DMS53 (cell line): Measurements from ENCODE around the gene TPSD1.
"Not testable (repeated sequence)": the region's sequence is repeated elsewhere in the genome, so short reads cannot be mapped to it uniquely, and the experiment has no call there.

Experiments
- DNase-seq: peaks from one replicate; lab custom pipeline; 2025; lab: John Stamatoyannopoulos, UW

TPSD1 gene

DNA sequence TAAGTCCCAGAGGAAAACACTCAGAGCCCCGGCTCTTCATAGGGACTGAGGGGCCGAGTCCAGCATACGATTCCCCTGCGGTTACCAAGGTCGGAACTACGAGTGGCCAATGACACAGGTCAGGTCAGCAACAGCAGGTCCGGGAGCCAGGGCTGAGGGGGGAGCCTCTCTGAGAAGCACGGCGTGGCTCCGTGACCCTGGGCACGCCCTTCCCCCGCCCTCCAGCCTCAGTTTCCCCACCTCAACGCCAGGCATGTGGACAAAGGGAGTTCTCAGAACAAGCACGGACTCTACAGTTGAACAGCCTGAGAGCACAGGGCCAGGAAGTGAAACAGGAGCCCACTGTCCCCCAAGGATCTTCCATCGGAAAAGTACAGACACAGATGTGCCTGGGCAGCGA lies 25.6 kb downstream of the TPSD1 start:
- DNase-seq, result no peak

DNA sequence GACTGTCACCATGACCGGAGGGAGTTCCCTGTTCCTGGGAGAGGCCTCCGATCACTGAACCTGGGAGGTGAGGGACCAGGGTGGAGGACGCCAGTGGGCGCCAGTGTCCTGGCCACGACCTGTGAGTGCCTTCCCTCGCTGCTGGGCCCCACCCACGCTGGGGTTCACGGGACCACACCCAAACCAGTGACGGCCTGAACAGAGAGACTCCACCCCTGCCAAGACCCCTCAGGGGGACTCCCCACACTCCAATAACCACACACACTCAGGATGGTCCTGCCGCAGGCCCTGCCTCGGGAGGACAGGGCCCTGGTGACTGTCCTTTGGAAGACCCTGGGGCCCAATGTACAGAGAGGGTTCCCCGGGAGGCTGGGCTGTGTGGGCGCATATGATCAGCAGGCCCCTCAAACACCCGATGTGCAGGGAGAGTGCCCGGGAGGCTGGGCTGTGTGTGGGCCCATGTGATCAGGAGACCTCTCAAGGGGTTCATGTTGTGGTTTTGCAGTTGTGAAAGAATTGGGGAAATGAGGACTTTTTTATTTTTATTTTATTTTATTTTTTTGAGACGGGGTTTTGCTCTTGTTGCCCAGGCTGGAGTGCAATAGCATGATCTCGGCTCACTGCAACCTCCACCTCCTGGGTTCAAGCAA lies 26.6 kb downstream of the TPSD1 start:
- no peak for DNase-seq

DNA sequence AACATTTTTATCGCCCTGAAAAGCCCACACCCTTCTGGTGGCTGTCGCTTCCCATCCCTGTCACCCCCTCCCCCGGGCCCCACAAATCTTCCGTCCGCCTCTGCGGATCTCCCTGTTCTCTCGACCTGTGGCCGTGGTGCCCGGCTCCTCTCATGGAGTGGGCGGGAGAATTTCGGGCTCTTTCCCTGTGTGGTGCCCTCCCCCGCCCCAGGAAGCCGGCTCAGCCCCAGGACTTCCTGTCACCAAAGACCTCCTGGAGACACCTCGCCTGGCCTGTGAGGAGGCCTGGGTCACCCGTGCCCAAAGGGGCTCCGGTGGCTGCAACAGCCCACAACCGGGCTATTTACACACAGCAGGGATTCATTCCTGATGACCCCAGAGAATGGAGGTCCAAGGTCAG lies 27.4 kb downstream of the TPSD1 start:
- no peak for DNase-seq

DNA sequence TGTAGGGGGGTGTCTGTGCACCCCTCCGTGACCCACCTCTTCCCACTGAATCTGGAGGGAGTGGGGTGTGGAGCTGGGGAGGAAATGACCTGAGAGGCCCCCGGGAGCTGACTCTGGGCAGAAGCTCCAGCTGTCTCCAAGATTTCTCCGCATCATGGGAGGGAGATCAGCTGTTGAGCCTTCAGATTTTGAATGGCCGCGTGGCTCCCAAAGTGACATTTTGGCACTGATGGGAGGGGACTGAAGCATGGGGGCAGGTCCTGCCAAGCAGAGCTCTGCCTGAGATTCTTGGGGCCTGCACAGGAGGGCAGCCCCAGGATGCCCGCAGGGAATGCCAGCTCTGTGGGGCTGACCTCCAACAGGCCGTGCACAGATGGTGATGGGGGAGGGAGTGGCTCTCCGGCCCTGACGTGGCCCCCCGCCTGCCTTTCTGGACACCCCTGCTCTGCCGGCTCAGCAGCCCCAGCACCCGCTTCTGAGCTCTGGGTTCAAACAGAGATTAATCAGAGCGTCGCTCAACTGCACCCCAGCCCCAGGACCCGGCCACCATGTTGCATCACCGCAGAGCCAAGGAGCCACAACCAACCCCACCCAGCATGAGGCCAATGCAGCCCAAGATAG lies 28.2 kb downstream of the TPSD1 start:
- DNase-seq, result no peak

DNA sequence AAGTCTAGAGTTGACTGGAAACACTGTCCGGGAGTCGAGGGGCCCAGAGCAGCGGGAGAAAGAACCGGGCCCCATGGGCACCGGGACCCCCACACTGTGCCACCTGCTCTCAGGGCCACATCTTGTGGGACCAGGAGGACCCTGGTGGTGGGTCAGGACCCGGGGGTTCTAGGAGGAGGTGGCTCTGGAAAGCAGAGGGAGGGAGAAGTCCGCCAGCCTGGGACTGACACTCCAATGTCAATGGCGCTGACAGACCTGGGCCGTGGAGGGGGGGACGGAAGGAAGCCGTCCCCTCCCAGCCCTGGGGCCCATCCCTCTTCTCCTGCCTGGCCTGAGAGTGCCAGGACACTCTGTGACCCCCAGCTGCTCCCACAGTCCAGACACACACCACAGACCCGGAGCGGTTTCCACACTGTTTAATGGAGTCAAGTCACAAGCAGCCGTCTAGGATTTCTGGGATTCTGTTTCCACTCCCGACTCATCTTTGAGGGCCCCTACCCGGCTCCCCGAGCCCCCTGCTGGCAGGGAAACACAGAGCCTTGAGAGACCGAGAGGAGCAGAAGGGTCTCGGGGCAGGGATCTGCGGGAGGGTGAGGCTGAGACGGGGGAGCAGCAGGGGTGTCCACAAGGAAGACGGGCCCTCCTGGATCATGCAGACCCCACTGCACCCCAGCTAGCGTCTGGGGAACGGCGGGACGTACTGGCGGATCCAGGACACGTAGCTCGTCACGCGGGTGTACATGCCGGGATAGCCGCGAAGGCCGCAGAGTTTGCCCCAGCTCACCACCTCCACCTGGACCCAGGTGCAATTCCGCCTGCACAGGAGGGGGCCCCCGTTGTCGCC lies 30.0 kb downstream of the TPSD1 start:
- no peak for DNase-seq

DNA sequence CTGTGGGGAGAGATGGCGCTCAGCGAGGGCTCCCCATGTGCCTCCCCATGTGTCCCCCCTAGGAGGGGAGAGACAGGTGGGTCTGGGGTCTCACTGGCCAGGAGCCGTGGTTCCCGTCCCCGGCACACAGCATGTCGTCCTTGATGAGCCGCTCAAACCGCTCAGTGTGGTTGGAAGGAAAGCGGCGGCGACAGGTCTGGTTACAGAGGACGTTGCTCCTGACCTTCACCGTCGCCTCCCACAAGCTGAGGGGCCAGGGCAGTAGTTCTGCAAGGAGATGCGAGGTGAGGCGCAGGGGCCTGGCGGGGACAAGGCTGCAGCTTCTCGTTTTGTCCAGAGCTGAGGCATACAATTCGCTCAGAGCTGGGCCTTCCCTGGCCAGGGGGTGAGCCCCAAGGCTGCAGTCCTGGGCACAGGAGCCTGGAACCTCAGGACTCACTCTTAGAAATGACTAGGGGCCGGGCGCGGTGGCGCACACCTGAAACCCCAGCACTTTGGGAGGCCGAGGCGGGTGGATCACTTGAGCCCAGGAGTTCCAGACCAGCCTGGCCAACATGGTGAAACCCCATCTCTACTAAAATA lies 30.7 kb downstream of the TPSD1 start:
- no peak for DNase-seq

DNA sequence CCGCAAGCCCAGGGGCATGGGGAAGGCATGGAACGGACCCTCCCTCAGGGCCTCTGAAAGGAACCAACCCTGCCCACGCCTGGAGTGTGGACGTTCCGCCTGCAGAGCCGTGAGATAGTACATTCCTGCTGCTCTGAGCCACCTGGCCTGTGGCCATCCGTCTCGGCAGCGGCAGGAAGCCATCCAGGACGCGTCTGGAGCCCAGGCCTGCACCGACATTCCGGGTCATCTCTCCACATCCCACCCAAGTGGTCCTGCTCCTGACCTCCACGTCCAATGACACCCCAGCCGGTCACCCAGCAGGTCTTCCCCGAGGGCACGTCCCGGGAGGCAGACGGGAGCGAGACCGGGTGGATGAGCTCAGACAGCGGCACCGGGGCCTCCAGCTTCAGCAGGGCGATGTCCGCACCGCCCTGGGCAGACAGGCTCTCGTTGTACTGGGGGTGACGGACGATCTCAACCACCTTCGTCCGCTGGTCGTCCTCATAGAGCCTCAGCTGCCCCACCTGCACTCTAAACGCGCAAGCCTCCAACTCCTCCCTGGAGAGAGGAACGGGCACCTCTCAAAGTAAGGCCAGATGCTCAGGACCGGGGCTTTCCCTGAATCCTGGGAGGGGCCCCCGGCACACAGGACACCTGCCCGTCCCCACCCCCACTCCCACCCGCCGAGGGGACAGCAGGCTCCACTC lies 32.3 kb downstream of the TPSD1 start:
- DNase-seq, result peak; percentile 51

DNA sequence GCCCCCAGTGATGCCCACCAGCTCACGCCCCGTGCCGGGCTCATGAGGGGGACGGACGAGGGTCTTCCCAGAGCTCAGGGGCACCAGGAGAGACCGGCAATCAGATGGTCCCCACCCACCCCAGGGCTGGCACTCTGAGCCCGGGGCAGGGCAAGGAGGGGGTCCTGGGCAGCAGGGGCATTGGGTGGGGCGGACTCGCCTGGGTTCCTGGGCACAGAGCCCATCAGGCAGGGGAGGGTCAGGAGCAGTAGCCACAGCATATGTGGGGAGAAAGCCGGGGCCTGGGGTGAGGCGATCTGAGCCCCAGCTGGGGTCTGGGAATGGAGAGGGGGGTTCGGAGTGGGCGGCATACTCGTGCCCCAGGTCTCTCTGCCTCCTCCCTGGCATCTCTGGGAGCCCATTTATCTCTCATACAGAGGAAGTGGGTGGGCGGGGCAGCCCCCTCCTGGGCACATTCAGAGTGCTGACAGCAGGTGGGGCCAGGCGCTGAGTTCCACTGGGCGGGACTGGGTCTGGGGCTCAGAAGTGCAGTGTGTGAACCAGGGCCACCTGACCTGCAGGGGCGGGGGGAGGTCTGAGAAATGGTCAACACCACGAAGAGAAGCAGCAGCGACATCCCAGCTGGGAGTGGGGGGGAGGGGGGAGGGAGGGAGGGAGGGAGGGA lies 33.1 kb downstream of the TPSD1 start:
- no peak for DNase-seq

DNA sequence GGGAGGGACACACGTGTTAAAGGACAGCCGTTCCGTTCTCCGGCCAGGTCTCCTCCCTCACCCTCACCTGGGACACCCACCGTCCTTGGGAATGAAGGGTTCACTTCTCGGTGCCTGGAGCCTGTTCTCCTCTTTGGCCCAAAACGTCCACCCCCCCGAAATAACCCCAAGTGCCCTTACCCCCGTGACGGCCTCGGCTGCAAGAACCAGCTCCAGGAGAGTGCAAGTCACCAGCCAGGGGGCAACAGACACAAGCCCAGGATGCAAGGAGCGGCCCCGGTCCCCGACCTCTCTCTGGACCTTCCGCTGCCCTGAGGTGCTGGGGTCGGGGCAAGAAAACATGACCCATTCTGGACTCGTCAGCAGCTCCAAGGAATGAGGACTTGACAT lies 33.6 kb downstream of the TPSD1 start:
- DNase-seq, result no peak

DNA sequence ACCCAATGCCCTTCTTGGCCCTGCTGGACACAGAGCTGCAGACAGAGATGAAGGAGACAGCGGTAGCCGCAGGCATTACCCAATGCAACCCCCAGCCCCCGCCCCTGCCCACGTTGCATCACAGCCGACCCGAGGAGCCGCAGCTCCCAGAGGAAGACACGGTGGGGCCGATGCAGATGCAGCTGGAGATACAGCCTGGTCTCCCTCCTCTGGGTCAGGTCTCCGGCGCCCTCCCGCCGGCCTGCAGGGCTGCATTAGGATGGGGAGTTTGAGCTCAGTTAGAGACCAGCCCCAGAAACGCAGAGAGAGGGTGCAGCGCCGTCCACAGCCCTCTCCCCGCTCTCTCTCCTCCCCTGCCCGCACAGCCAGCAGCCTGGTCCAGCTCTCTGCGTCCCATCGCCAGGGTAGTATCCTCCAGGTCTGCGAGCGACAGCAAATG lies 34.2 kb downstream of the TPSD1 start:
- DNase-seq, result no peak

DNA sequence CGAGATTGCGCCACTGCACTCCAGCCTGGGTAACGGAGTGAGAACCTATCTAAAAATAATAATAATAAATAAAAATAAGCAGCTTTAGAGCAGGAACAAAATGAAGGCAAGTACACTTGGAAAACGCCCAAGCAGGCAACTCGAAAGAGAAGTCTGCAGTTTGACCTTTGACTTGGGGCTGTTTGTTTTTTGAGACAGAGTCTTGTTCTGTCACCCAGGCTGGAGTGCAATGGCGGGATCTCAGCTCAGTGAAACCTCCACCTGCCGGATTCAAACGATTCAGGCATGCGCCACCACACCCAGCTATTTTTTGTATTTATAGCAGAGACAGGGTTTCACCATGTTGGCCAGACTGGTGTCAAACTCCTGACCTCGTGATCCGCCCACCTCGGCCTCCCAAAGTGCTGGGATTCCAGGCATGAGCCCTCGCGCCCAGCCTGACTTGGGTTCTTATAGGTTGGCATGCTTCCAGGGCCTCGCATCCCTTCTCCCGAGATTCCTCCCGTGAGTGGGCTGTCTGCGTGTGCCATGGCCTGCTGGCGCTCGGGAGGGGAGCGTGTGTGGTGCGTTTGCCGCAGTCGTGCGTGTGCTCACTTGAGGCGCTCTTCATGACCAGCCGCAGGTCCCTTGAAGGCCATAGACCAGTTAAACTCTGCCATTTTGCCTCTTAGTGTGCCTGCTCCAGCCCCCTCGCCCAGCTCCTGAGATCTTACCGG lies 35.1 kb downstream of the TPSD1 start:
- DNase-seq, result peak; percentile 83

DNA sequence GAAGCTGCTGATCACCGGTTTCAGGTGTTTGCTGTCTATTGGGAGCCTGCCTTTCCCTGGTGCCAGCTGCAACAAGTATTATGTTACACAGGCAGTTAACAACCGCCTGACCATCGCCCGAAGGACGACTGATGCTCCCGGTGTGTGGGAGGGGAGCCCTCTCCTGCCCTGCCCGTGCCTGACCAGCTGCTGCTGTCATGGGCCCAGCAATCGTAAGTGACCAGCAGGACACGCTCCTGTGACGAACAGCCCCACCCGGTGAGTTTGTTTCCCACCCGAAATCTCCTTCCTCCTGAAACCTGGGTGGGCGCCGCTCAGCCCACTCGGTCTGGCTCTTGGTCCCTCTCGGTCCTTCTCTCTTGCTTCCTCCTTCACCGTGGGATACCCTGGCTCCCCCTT lies 35.7 kb downstream of the TPSD1 start:
- DNase-seq, result peak; percentile 92

DNA sequence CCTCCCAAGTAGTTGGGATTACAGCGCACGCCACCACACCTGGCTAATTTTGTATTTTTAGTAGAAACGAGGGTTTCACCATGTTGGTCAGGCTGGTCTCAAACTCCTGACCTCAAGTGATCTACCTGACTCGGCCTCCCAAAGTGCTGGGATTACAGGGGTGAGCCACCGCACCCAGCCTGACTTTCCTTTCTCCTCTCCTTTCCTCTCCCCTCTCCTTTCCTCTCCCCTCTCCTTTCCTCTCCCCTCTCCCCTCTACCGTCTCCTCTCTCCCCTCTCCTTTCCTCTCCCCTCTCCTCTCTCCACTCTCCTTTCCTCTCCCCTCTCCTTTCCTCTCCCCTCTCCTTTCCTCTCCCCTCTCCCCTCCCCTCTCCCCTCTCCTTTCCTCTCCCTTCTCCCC lies 36.3 kb downstream of the TPSD1 start:
- not testable (repeated sequence) for DNase-seq

DNA sequence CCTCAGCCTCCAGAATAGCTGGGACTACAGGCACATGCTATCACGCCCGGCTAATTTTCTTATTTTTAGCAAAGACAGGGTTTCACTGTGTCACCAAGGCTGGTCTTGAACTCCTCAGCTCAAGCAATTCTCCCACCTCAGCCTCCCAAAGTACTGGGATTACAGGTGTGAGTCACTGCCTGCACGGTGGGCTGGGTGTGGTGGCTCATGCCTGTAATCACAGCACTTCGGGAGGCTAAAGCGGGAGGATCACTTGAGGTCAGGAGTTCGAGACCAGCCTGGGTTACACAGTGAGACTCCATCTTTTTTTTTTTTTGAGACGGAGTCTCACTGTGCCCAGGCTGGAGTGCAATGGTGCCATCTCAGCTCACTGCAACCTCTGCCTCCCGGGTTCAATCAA lies 36.9 kb downstream of the TPSD1 start:
- not testable (repeated sequence) for DNase-seq

DNA sequence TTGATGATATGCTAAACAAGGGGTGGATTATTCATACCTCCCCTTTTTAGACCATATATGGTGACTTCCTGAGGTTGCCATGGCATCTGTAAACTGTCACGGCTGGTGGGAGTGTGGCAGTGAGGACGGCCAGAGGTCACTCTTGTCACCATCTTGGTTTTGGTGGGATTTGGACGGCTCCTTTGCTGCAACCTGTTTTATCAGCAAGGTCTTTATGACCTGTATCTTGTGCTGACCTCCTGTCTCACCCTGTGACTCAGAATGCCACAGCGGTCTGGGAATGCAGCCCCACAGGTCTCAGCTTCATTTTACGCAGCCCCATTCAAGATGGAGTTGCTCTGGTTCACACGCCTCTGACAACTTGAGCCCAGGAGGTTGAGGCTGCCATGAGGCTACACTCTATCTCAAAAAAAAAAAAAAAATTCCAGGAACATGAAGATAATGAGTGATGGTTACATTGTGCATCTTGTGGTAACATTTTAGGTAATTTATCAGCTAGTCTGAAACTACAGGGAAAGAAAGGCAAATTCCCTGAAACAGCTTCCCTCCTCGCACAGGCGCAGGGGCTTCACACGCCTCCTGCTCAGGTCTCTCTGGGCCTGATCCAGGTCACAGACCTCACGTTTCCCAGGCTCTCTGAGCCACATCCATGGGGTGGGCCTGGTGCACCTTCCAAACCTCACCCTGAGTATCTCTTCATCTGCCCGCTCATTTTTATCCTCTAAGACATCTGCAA lies 38.2 kb downstream of the TPSD1 start:
- peak; percentile 19 for DNase-seq

DNA sequence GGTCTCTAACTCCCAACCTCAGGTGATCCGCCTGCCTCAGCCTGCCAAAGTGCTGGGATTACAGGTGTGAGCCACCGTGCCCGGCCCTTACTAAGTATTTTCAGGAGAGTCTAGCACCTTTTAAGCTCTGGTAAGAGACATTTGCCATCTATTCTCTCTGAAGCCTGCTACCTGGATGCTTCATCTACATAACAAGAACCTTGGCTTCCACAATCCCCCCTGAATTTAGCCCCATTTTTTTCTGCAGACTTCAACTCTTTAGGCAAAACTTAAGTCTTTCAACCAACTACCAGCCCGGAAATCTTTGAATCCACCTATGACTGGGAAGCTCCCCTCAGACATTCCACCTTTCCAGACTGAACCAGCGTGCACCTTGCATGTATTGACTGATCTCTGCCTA lies 39.6 kb downstream of the TPSD1 start:
- no peak for DNase-seq

DNA sequence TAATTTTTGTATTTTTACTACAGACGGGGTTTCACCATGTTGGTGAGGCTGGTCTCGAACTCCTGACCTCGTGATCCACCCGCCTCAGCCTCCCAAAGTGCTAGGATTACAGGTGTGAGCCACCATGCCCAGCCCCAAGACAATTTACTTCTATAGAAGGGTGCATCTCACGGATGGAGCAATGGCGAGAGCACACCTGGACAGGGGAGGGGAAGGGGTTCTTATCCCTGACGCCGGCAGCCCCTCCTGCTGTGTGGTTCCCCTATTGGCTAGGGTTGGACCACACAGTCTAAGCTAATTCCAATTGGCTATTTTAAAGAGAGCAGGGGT lies 40.8 kb downstream of the TPSD1 start:
- not testable (repeated sequence) for DNase-seq

DNA sequence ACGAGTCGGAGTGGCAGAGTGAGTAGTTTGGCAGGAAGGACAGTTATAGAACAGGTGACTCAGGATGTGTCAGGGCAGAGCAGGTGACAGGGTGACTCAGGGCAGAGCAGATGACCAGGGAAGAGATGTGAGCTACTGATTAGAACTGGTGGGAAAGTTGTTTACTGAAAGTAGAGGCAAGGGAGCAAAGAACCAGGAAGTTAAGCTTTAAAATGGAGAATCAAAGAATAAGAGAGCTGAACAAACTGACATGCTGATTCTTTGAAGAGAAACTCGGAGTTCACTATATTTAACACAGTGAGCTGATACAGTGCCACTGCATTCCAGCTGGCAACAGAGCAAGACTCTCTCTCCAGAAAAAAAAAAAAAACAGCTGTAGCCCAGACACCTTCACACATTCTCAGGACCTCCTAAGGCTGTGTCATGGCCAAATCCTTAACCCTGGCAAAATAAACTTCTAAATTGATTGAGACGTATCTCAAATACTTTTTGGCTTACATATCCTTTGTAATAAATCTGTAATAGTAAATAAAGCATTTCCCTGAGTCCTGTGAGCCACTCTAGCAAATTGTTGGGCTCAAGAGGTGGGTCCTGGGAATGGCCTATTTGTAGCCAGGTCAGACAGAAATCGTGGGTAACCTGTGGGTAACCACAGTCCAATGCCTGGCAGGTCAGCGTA lies 41.3 kb downstream of the TPSD1 start:
- peak; percentile 96 for DNase-seq

DNA sequence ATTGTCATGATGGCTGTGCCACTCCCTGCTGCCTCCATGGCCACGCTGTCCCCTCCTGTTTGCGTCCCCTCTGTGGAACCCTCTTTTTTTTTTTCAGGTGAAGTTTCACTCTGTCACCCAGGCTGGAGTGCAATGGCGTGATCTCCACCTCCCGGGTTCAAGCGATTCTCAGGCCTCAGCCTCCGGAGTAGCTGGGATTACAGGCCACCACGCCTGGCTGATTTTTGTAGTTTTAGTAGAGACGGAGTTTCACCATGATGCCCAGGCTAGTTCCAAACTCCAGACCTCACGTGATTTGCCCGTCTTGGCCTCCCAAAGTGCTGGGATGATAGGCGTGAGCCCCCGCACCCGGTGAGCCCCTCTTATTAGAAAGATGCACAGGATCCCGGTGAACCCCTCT lies 42.5 kb downstream of the TPSD1 start:
- no peak for DNase-seq
